GM10266 (cell line): ENCODE measurements around the gene NMNAT3.

Experiments used
- DNase-seq: peaks from one replicate; pipeline ENCODE4 v3.0.0; 2012; ENCODE audit errors: extremely low spot score
- TF ChIP-seq, protein P1 (sequence below): IDR thresholded peaks from 2 replicates; pipeline ENCODE4 v1.5.1; 2012; ENCODE audit warnings: mild to moderate bottlenecking, low read depth; ENCODE audit not compliant: control insufficient read depth, insufficient read depth; ENCODE audit errors: missing control alignments

The NMNAT3 gene

DNA sequence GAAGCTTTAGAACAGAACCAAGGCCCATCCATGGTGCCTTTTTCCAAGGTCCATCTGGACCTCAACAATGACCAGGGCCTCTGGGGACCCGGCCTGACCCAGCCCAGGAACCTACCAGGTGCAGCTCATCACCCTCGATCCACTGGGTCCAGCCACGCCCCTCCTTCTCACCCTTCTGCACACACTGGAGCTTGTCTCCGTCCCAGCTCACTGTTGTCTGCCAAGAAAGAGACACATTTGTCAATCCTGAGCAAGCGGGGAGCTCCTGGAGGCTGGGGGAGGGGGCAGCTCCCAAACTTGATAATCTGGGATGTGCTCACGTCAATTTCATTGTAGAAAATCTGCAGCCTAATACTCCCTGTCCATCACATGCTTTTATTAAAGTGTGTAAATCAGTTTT, 159.5 kb downstream of the NMNAT3 start:
- TF ChIP-seq, protein P1, sequence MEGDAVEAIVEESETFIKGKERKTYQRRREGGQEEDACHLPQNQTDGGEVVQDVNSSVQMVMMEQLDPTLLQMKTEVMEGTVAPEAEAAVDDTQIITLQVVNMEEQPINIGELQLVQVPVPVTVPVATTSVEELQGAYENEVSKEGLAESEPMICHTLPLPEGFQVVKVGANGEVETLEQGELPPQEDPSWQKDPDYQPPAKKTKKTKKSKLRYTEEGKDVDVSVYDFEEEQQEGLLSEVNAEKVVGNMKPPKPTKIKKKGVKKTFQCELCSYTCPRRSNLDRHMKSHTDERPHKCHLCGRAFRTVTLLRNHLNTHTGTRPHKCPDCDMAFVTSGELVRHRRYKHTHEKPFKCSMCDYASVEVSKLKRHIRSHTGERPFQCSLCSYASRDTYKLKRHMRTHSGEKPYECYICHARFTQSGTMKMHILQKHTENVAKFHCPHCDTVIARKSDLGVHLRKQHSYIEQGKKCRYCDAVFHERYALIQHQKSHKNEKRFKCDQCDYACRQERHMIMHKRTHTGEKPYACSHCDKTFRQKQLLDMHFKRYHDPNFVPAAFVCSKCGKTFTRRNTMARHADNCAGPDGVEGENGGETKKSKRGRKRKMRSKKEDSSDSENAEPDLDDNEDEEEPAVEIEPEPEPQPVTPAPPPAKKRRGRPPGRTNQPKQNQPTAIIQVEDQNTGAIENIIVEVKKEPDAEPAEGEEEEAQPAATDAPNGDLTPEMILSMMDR: no peak
- DNase-seq: no peak

DNA sequence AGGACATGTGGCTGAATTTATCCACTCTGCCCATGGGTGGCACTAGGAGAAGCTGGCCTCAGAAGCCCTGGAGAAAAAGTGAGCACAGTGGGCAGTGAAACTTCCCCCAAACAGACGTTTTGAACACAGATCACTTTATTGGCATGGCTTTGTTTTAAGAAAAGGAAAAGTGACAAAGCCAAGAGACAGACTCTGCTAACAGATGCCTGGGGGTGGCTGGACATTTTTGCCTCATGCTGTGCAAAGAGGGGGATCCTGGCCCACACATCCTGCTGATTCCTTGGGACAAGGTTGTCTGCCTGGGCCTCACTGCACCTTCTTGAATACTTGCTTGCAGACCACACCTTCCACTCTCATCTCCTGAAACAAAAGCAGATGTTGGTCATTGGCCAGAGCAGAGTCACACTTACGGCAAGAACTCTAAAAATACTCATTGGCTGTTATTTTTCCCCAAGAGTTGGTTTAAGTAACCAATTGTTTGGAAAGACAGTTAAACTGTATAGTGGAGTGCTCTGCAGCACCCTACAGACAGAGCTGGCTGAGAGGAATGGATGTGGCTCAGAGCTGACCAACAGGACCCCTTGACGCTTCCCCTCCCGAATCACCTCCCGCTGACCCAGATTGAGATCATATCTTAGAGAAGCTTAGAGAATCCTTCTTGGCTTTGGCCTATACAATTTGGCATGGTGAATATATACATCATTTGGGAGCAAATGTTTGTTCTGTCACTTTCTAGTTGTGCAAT, 160.3 kb downstream of the NMNAT3 start:
- no peak for DNase-seq
- TF ChIP-seq, protein P1: no peak

DNA sequence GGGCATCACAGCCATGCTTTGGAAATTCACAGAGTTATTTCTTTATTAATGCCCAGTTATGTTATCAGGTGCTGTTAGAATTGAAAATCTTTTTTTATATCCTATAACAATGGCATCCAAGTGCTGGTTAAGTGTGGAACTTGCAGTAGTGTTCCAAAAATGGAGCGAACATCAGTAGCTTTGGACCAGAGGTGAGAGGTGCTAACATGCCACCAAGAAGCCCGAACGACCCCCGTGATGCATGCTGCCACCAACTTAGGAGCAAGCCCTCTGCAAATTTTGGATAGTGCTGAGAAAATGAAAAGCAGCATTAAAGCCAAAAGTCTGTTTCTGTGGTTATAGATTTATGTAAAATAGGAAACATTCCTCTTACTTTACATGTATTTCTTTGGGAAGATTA, 163.0 kb downstream of the NMNAT3 start:
- TF ChIP-seq, protein P1: no peak
- DNase-seq: no peak
